Aorta (tissue), 5 donors: ENCODE results near the gene UVSSA. TPM values are rescaled to one million over a fixed set of nuclear protein-coding genes. Genes with fewer than 3 reads are reported as not detected.

Source experiments
- ATAC-seq: fragments of 200-7000 bp; cut with Tn5 transposase; one replicate; pipeline ENCODE4 v1.9.1; 2022; ENCODE audit warnings: moderate library complexity; ENCODE audit not compliant: low FRiP score
- DNase-seq, 2 donors: peaks; one replicate each; pipeline ENCODE4 v3.0.0-alpha.2; 2020
- H3K27ac ChIP-seq, 2 donors: one replicate each; pipeline ENCODE4 v1.5.1; 2013; ENCODE audit warnings: low read length in 2 of 2, mild to moderate bottlenecking in 2 of 2, moderate library complexity in 2 of 2, control low read depth in 1 of 2, inconsistent platforms in 1 of 2, low read depth in 1 of 2
- H3K27me3 ChIP-seq, 2 donors: one replicate each; pipeline ENCODE4 v1.6.1; 2013; ENCODE audit warnings: control low read depth in 1 of 2, low read length in 1 of 2, mild to moderate bottlenecking in 1 of 2, moderate library complexity in 1 of 2; ENCODE audit not compliant: insufficient read depth in 2 of 2, control insufficient read depth in 1 of 2
- H3K36me3 ChIP-seq, 2 donors: one replicate each; pipeline ENCODE4 v1.6.1; 2013; ENCODE audit warnings: control low read depth in 1 of 2, low read length in 1 of 2, mild to moderate bottlenecking in 1 of 2; ENCODE audit not compliant: insufficient read depth in 2 of 2, control insufficient read depth in 1 of 2
- H3K4me1 ChIP-seq, 2 donors: one replicate each; pipeline ENCODE4 v1.6.1; 2013; ENCODE audit warnings: low read length in 2 of 2, control low read depth in 1 of 2, mild to moderate bottlenecking in 1 of 2, moderate library complexity in 1 of 2; ENCODE audit not compliant: insufficient read depth in 2 of 2, control insufficient read depth in 1 of 2
- H3K4me3 ChIP-seq, 2 donors: one replicate each; pipeline ENCODE4 v1.5.1; 2013; ENCODE audit warnings: low read length in 2 of 2, control low read depth in 1 of 2, mild to moderate bottlenecking in 1 of 2
- H3K9me3 ChIP-seq: one replicate; pipeline ENCODE4 v1.6.1; 2013; ENCODE audit warnings: mild to moderate bottlenecking, low read length; ENCODE audit not compliant: control insufficient read depth
- WGBS, 2 donors: extraction: QIAGEN DNeasy Blood & Tissue Kit; methylation state at CpG; one replicate each; pipeline ENCODE4 v1.1.7; 2013; 5-methylcytosine and 5-hydroxymethylcytosine counted together
- intact Hi-C, 2 donors: fragments of 100-400 bp; cut with DNase I; formaldehyde crosslinking; loops; one replicate each; pipeline versions ENCODE4 v1.14.2 to v1.15.0; 2022
- polyA plus RNA-seq, 2 donors: library from polyadenylated mRNA; stranded (reverse); fragments of 200-250 nt; gene quantifications; one replicate each; pipeline ENCODE4 v1.2.3, GENCODE V29; 2013
- total RNA-seq, 2 donors: library from RNA; stranded (reverse); fragmentation: NEBNext Ultra II Directional; extraction: Animal tissue kit (Norgen Biotek cat#: 25700); gene quantifications; one replicate each; pipeline ENCODE4 v1.2.1, GENCODE V29; 2021
- donor health status: healthy with polysubstance abuse.
- donor health status: Bipolar disorder and iron deficiency.
- donor health status: DM: no; HTN: no; CAD: no.
- donor health status: DM: no; HTN: no; CAD: no.
- donor health status: DM: yes; HTN: yes; CAD: no.

The UVSSA gene
- total and polyA plus RNA-seq, 4 donors = 2.3 to 33.5 (median 16.3) TPM

DNA sequence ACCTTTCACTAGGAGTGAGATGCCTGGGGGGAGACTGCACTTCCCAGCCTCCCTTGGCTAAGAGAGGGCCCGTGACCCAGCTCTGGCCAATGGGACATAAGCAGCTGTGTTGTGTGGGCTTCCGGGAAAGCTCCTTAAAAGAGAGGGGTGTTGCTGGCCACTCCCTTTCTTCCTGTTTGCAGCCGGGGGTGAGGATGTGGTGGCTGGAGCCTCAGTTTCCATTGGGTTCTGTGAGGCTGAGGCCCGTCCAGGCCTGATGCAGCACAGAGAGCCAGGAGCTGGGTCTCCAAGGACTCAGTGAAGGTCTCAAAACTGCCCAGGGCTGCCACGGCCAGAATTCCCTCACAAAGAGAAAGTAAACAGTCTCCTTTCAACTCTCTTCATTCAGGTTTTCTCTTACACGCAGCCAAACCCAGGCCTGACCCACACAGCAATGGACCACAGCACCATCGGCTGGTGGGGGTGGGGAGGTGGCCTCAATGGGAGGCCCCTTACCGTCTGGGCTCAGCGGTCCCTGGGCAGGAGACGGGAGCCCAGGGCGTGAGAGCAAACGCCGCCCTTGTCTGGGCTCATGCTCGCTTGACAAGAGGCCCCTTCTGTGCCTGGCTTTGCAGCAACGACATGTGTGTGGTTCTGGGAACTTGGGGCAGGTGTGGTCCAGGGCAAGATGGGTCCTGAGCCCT lies 52.6 kb downstream of the UVSSA start:
- 85 to 89% methylated on average over 15 of the region's 15 CpGs for WGBS, 2 donors
- no peaks in the 10 kb centered on the region for H3K27me3 ChIP-seq
- ATAC-seq (no peak), DNase-seq (peak in 1 of 2 donors; percentile 33)
- H3K4me1 ChIP-seq = no peaks in the 10 kb centered on the region
- H3K4me3 ChIP-seq = no peak overlapping the region
- no peaks in the 10 kb centered on the region for H3K36me3 ChIP-seq
- H3K27ac ChIP-seq = no peak overlapping the region
- intact Hi-C loops = no loop called here
- peaks cover 2% of the 10 kb centered on the region for H3K9me3 ChIP-seq

- no peaks in the 10 kb centered on the region for H3K27me3 ChIP-seq
- ATAC-seq = no peak
Measured at GRCh38 chr4:1400191-1400805, 53.3 kb downstream of the UVSSA start.

GRCh38 chr4:1400831-1401408 lies 53.9 kb downstream of the UVSSA start:
- H3K27me3 ChIP-seq = no peaks in the 10 kb centered on the region
- H3K27ac ChIP-seq = no peak overlapping the region
- intact Hi-C loops = no loop called here
- peaks cover 2% of the 10 kb centered on the region for H3K9me3 ChIP-seq
- H3K4me1 ChIP-seq = no peaks in the 10 kb centered on the region
- no peaks in the 10 kb centered on the region for H3K36me3 ChIP-seq
- DNase-seq = peak; percentile 34 to 55
- H3K4me3 ChIP-seq = no peak overlapping the region
- ATAC-seq = no peak
- WGBS, 2 donors = 35 to 39% methylated on average over 13 to 14 of the region's 14 CpGs

More at GRCh38 chr4:1400191-1400805, 53.3 kb downstream of the UVSSA start:
- H3K4me3 ChIP-seq = no peak overlapping the region
- H3K36me3 ChIP-seq = no peaks in the 10 kb centered on the region
- DNase-seq = peak in 1 of 2 donors; percentile 64
- intact Hi-C loops = no loop called here
- H3K27ac ChIP-seq = no peak overlapping the region
- WGBS, 2 donors = 81 to 89% methylated on average over 11 of the region's 11 CpGs
- no peaks in the 10 kb centered on the region for H3K4me1 ChIP-seq
- H3K9me3 ChIP-seq = peaks cover 2% of the 10 kb centered on the region

GRCh38 chr4:1401409-1402020 lies 54.5 kb downstream of the UVSSA start:
- Histone ChIP-seq H3K27ac (no peak overlapping the region), H3K36me3 (no peaks in the 10 kb centered on the region), H3K9me3 (peaks cover 2% of the 10 kb centered on the region), H3K4me1 (no peaks in the 10 kb centered on the region), H3K27me3 (no peaks in the 10 kb centered on the region), H3K4me3 (no peak overlapping the region)
- peak; percentile 39 to 67 for DNase-seq
- ATAC-seq = no peak
- 23 to 32% methylated on average over 16 to 18 of the region's 18 CpGs for WGBS, 2 donors
- intact Hi-C loops = no loop called here

DNA sequence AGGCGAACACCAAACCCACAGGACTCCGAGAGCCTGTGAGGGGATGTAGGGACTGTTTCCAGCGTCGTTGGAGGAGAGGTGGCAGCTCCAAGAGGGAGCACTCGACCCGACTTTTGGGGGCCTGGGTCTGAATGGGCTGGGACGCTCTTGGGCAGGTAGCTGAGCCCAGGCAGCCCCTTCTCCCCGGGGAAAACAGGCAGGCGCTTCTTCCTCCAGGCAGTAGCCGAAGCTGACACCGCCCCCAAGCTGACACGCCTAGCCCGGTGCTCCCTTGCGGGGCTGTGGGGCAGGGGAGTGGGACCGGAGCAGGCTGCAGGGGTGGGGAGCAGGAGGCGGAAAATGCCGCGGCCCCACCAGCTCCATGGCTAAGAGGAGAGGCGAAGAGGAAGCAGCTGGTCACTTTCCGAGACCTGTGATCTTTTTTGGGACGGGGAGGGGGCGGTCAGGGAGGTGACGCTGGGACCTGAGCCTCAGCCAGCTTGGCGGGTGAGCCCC lies 55.1 kb downstream of the UVSSA start:
- WGBS, 2 donors = 7 to 10% methylated on average over 18 to 24 of the region's 24 CpGs
- H3K27ac ChIP-seq = no peak overlapping the region
- peaks cover 2% of the 10 kb centered on the region for H3K9me3 ChIP-seq
- intact Hi-C loops = no loop called here
- no peaks in the 10 kb centered on the region for H3K36me3 ChIP-seq
- ATAC-seq (no peak), DNase-seq (peak in 1 of 2 donors; percentile 36)
- no peaks in the 10 kb centered on the region for H3K27me3 ChIP-seq
- H3K4me3 ChIP-seq = no peak overlapping the region
- H3K4me1 ChIP-seq = no peaks in the 10 kb centered on the region

DNA sequence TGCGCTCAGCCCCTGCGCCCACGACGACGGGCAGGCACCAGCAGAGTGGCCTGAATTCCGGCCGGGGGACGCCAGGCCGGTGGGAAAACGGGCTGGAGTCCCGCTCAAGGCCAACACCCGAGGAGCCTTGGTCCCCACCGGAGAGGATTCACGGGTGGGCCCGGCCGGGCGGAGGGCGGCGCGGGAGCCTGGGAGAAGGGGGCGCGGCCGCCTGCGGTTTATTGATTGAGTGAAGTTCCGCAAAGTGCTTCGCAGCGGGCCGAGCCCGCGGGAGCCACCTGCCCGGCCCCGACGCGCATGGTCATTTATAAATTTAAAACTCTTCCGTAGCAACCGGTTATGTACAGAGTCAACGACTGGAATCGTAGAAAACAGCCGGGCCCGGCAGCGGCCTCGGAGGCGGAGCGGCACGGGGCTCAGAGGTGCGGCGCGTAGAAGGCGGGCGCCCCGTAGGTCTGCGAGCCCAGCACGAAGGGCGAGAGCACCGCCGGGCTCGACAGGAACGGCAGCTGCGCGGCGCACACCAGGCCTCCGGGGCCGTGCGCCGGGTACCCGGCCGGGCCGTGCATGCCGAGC lies 55.6 kb downstream of the UVSSA start:
- ATAC-seq (no peak), DNase-seq (peak; percentile 30 to 75)
- no peaks in the 10 kb centered on the region for H3K4me1 ChIP-seq
- WGBS, 2 donors = 2 to 4% methylated on average over 57 to 69 of the region's 69 CpGs
- H3K36me3 ChIP-seq = no peaks in the 10 kb centered on the region
- no peaks in the 10 kb centered on the region for H3K9me3 ChIP-seq
- no peak overlapping the region for H3K27ac ChIP-seq
- H3K4me3 ChIP-seq = no peak overlapping the region
- no peaks in the 10 kb centered on the region for H3K27me3 ChIP-seq
- intact Hi-C loops = no loop called here

GRCh38 chr4:1403177-1403583 lies 56.2 kb downstream of the UVSSA start:
- Histone ChIP-seq H3K27ac (no peak overlapping the region), H3K4me3 (no peak overlapping the region), H3K36me3 (no peaks in the 10 kb centered on the region), H3K9me3 (no peaks in the 10 kb centered on the region), H3K4me1 (no peaks in the 10 kb centered on the region), H3K27me3 (no peaks in the 10 kb centered on the region)
- peak in 1 of 2 donors; percentile 34 for DNase-seq
- no peak for ATAC-seq
- intact Hi-C loops = no loop called here
- WGBS, 2 donors = 3% methylated on average over 39 to 58 of the region's 58 CpGs
